GM18519 (cell line): Measurements from ENCODE around the gene AMY2B.
"Not testable (repeated sequence)": the region's sequence is repeated elsewhere in the genome, so short reads cannot be mapped to it uniquely, and the experiment has no call there.

Experiments
- ATAC-seq: cut with Tn5 transposase; IDR thresholded peaks from one replicate; pipeline ENCODE4 v1.9.1; 2021; ENCODE audit warnings: mild to moderate bottlenecking, moderate library complexity; ENCODE audit not compliant: unreplicated experiment, low FRiP score

The AMY2B gene

DNA sequence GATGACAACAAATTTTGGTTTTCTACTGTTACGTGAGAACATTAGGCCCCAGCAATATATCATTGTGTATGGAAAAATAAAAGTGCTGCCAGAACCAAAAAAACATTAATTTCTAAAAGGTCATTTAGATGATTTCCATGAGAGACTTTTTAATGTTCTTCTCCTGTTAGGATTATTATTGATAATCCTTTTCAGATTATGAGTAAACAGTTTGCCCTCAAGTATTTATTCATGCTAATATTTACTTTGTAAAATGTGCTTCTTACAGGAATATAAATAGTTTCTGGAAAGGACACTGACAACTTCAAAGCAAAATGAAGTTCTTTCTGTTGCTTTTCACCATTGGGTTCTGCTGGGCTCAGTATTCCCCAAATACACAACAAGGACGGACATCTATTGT lies at the start of gene AMY2B:
Gene AMY2B (plus strand): TSS at position 301 of the 400 bp plus-strand sequence. CDS start 14 bp downstream, at position 315.
- not testable (repeated sequence) for ATAC-seq

- no peak for ATAC-seq
Observed at GRCh38 chr1:103523346-103523745, 48.0 kb upstream of the AMY2B start.

- ATAC-seq: peak; percentile 36
Observed at GRCh38 chr1:103525114-103525606, 46.2 kb upstream of the AMY2B start.

- ATAC-seq: peak; percentile 40
Observed at GRCh38 chr1:103525607-103526507, 45.5 kb upstream of the AMY2B start, which contains the start of gene RNPC3. TSS of gene RNPC3 (plus strand) at chr1:103525699. CDS start at chr1:103526071, 372 bp downstream.

DNA sequence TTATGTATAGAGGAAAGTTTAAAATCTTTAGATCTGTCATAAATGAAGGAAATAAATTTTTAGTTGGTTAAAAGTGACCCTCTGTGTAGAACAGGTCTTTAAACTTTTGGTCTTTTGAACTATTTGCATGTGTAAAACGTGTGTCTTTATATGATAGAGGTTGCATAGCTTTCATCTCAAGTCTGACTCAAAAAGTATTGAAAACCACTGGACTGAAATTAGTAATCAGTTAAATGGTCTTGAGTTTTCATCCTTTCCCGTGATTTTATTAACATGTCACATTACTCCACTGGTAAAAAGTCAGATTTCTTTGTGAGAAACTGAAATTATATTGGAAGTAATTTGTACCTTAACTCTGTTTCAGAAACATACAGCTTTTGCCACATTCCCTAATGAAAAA lies 44.1 kb upstream of the AMY2B start:
- ATAC-seq: peak; percentile 26

- ATAC-seq: no peak
Observed at GRCh38 chr1:103529746-103530145, 41.6 kb upstream of the AMY2B start.

- ATAC-seq: no peak
Observed at GRCh38 chr1:103538226-103538625, 33.2 kb upstream of the AMY2B start.

GRCh38 chr1:103541431-103541830 lies 30.0 kb upstream of the AMY2B start:
- ATAC-seq: no peak

DNA sequence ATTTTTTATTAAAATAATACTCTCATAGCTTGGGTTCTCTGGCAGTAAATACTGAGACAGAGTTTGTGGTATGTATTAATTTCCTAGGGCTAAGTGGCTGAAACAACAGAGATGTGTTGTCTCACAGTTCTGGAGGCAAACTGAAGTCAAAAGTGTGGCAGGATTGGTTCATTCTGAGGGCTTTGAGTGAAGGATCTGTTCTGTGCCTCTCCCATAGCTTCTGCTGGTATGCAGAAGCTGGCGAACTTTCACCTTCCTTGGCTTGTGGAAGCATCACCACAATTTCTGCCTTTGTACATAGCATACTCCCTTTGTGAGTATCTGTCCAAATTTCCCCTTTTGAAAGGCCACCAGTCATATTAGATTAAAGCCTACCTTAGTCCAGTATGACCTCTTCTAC lies 24.9 kb upstream of the AMY2B start:
- no peak for ATAC-seq

DNA sequence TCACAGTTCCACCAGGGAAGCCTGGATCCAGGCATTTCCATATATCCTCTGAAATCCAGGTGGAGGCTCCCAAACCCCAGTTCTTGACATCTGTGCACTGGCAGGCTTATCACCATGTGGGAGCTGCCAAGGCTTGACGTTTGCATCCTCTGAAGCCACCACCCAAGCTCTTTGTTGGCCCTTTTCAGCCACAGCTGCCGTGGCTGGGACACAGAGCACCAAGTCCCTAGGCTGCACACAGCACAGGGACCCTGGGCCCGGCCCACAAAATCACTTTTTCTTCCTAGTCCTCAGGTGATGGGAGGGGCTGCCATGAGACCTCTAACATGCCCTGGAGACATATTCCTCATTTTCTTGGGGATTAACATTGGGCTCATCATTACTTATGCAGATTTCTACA lies 23.5 kb upstream of the AMY2B start:
- ATAC-seq: no peak

DNA sequence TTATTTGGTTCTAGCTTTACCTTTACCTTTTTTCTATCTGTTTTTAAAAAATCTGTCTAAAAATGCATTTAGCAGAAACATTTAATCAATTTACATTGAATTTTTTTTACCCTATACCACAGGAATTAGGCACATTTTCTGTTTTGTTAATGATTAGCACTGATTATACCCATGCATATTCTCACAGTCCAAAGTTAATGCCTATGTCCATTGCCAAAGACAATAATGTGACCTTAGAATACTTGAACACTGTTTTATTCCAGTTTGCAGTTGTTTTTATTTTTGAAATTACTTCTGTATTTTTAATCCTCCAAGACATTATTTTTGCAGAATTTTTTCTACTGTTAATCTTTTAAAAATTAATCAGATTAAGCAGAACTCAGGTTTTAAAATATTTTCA lies 11.0 kb upstream of the AMY2B start:
- no peak for ATAC-seq

GRCh38 chr1:103561124-103561523 lies 10.3 kb upstream of the AMY2B start:
- not testable (repeated sequence) for ATAC-seq

DNA sequence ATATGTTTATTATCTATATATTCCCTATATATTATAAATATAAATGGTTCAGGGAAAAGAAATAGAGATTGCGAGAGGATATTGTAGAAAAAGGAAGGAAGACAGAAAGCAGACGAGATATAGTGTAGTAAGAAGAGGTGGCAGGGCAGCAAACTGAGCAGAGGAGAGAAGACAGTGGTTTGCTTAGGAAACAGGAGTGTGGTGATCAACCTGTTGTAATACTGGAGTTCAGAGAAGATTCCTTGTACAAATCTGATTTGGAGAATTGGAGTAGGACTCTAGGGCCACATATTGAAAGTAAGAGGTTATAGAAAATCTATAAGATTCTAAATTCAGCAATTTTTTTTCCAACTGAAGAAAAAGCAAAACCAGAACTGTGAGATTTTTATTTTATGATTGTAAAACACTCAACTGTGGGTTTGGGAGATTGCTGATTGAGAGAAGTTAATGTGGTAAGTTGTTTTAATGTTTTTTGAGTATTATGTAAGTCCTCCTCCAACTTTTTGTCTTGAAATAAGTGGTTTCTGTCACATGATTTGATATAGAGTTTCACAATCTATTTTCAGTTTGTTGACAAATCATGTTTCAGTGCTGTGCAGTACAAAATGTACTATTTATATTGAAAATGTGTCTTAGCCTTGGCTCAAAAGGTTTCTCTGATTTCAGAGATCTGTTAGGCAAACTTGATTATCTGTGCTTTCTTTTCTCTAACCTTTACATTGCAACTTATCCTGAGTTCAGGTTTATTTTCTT lies 9.6 kb upstream of the AMY2B start:
- peak; percentile 92 for ATAC-seq

DNA sequence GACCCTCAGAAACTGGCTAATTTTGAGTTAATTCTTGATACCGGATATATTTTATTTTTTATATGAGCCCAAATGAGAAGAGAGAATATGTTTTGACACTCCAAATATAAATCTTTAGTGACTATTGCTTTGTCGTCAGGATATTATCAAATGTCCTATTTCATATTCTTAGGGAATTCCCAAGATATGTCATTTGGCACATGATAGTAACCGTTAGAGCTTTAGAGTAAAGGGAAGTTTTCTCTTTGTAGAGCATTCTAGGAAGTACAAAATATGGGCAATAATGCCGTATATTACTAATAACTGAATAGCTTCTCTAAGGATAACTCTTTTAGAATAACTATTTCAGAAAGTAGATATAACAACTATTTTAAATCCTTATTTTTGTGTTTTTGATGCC lies 8.3 kb upstream of the AMY2B start:
- ATAC-seq: no peak

DNA sequence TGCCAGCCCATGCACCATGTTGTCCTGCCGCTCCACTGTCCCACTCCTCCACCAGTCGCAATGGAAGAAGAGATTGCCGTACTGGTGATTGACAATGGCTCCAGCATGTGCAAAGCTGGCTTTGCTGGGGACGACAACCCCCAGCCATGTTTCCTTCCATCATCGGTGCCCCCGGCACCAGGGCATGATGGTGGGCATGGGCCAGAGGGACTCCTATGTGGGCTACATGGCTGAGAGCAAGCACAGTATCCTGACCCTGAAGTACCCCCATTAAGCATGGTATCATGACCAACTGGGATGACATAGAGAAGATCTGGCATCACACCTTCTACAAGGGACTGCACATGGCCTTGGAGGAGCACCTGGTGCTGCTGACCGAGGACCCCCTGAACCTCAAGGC lies 1.9 kb upstream of the AMY2B start:
- no peak for ATAC-seq

GRCh38 chr1:103576065-103576464 lies 4.7 kb downstream of the AMY2B start:
- ATAC-seq: peak; percentile 81

DNA sequence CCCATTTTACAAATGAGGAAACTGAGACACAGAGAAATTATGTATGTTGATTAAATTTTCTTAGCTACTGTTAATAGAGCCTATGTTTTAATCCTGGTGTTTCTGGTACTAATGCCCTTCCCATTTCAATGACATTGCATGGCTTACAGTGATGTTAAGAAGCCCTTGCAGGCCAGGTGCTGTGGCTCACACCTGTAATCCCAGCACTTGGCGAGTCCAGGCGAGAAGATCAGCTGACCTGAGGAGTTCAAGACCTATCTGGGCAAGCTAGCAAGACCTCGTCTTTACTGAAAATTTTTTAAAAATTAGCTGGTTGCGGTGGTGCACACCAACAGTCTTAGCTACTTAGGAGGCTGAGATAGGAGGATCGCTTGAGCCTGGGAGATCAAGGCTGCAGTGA lies 5.4 kb downstream of the AMY2B start:
- not testable (repeated sequence) for ATAC-seq

DNA sequence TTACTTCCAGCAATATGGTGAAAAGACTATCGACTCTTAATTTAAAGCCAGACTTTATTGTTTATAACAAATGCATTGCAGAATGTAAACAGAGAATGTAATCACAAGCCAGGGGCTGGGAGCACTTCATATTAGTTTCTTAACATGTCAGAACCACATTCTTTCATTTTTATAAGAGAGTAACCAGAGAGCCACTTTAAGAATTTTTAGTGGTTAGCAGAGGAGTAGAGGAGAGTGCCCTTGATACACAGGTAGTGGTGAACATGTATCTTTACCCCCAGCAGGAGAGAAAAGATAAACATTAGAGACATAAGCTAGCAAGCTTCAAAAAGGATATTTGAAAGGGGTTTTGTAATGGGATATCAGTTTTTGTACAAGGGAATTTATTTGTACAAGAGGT lies 11.1 kb downstream of the AMY2B start:
- ATAC-seq: no peak

GRCh38 chr1:103583887-103584286 lies 12.5 kb downstream of the AMY2B start:
- no peak for ATAC-seq

DNA sequence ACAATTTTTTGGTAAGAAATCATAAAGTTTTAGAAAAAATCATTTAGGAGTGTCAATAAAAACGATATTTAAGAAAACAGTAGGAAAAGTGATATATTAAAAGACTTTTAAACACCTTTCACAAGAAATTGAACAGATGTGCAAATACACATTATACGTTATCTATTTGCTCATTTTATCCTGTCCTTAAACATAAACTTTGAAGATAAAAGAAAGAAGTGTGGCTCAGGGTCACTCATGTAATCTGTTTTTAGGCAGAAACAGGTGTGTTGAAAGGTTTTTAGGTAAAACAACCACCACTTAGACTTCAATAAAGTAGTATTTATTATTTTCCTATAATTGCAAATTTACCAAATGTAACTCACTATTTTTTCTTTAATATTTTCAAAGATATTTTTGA lies 13.1 kb downstream of the AMY2B start:
- ATAC-seq: no peak

DNA sequence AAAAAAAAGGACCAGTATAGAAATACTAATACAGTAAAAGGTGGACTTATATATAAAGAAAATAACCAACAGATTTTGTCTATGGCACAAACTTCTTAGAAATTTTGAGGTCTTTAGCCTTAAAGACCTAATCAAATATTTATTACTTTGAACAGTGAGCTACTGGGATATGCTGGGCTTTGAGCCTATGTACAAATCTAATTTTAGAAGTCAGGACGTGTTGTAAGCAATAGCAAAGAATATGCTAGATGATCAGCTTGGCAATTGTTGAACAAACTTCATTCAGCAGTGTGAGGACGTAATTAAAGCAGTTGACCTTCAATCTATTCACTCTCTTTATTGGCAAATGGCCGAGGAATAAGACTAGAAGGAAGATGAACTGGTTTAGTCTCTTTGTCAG lies 31.4 kb downstream of the AMY2B start:
- ATAC-seq: not testable (repeated sequence)
